ENCODE results near the gene PCGF2. TPM values are rescaled to one million over a fixed set of nuclear protein-coding genes. Genes with fewer than 3 reads are reported as not detected.
A peak's percentile ranks its signal among the peaks of the same experiment; 100 is the strongest.
"Not testable (repeated sequence)": the region's sequence is repeated elsewhere in the genome, so short reads cannot be mapped to it uniquely, and the experiment has no call there.

Gene PCGF2
- 1 to 10 TPM; 3.1 to 6.9 TPM for total RNA-seq

- DNase-seq (ENCODE audit: low spot score in 2 of 2) (no peak), ATAC-seq (no peak)
- Mint-ChIP-seq H3K36me3 (peaks cover 9 to 17% of the 10 kb centered on the region in 2 donors), H3K9me3 (no peaks in the 10 kb centered on the region), H3K27ac (peak within 1 kb of the TSS in 1 of 2 donors; percentile 73)
Measured at GRCh38 chr17:38748149-38748891, at the start of gene PCGF2. TSS of gene PCGF2 (minus strand) at chr17:38748336. CDS start at chr17:38740402, 7,934 bp downstream.

- no peak for DNase-seq (ENCODE audit: low spot score in 2 of 2)
- H3K9me3 Mint-ChIP-seq, result no peaks in the 10 kb centered on the region
- peaks cover 22 to 32% of the 10 kb centered on the region in 2 donors for H3K36me3 Mint-ChIP-seq
- ATAC-seq, result no peak
- peak overlapping the region in 1 of 2 donors; percentile 95 for H3K27ac Mint-ChIP-seq
Measured at GRCh38 chr17:38797828-38798227, 49.7 kb upstream of the PCGF2 start.

GRCh38 chr17:38797158-38797490 lies 49.0 kb upstream of the PCGF2 start:
- H3K27ac Mint-ChIP-seq, result peak overlapping the region in 1 of 2 donors; percentile 95
- ATAC-seq, result no peak
- peaks cover 22 to 30% of the 10 kb centered on the region in 2 donors for H3K36me3 Mint-ChIP-seq
- H3K9me3 Mint-ChIP-seq, result no peaks in the 10 kb centered on the region
- no peak for DNase-seq (ENCODE audit: low spot score in 2 of 2)

- peaks cover 22 to 25% of the 10 kb centered on the region in 2 donors for H3K36me3 Mint-ChIP-seq
- DNase-seq (ENCODE audit: low spot score in 2 of 2) (no peak), ATAC-seq (no peak)
- peak overlapping the region in 1 of 2 donors; percentile 95 for H3K27ac Mint-ChIP-seq
- H3K9me3 Mint-ChIP-seq, result no peaks in the 10 kb centered on the region
Measured at GRCh38 chr17:38796451-38797157, 48.5 kb upstream of the PCGF2 start.

- H3K36me3 Mint-ChIP-seq, result peaks cover 17 to 19% of the 10 kb centered on the region in 2 donors
- DNase-seq (ENCODE audit: low spot score in 2 of 2) (no peak), ATAC-seq (no peak)
- H3K9me3 Mint-ChIP-seq, result no peaks in the 10 kb centered on the region
- no peak overlapping the region for H3K27ac Mint-ChIP-seq
Measured at GRCh38 chr17:38794221-38794620, 46.1 kb upstream of the PCGF2 start.

GRCh38 chr17:38791162-38791561 lies 43.0 kb upstream of the PCGF2 start:
- H3K27ac Mint-ChIP-seq, result no peak overlapping the region
- no peak for ATAC-seq
- no peak for DNase-seq (ENCODE audit: low spot score in 2 of 2)
- H3K36me3 Mint-ChIP-seq, result peaks cover 0 to under 1% of the 10 kb centered on the region in 2 donors
- H3K9me3 Mint-ChIP-seq, result no peaks in the 10 kb centered on the region

GRCh38 chr17:38790148-38790707 lies 42.1 kb upstream of the PCGF2 start:
- ATAC-seq; H3K36me3 Mint-ChIP-seq; DNase-seq (ENCODE audit: low spot score in 2 of 2); H3K9me3 Mint-ChIP-seq; H3K27ac Mint-ChIP-seq: not testable (repeated sequence)

- no peaks in the 10 kb centered on the region for H3K9me3 Mint-ChIP-seq
- ATAC-seq (no peak), DNase-seq (ENCODE audit: low spot score in 2 of 2) (no peak)
- H3K36me3 Mint-ChIP-seq, result peaks cover 0 to 8% of the 10 kb centered on the region in 2 donors
- no peak overlapping the region for H3K27ac Mint-ChIP-seq
Measured at GRCh38 chr17:38789185-38789584, 41.0 kb upstream of the PCGF2 start.

GRCh38 chr17:38787999-38788398 lies 39.9 kb upstream of the PCGF2 start:
- DNase-seq (ENCODE audit: low spot score in 2 of 2); H3K36me3 Mint-ChIP-seq; H3K27ac Mint-ChIP-seq; H3K9me3 Mint-ChIP-seq; ATAC-seq: not testable (repeated sequence)

GRCh38 chr17:38786372-38786771 lies 38.2 kb upstream of the PCGF2 start:
- Mint-ChIP-seq H3K9me3 (no peaks in the 10 kb centered on the region), H3K36me3 (peaks cover 0 to 8% of the 10 kb centered on the region in 2 donors), H3K27ac (no peak overlapping the region)
- DNase-seq (ENCODE audit: low spot score in 2 of 2) (no peak), ATAC-seq (no peak)

GRCh38 chr17:38783227-38783626 lies 35.1 kb upstream of the PCGF2 start:
- H3K9me3 Mint-ChIP-seq, result no peaks in the 10 kb centered on the region
- H3K27ac Mint-ChIP-seq, result no peak overlapping the region
- H3K36me3 Mint-ChIP-seq, result peaks cover 0 to 8% of the 10 kb centered on the region in 2 donors
- DNase-seq (ENCODE audit: low spot score in 2 of 2), result no peak
- no peak for ATAC-seq

GRCh38 chr17:38779965-38780752 lies 32.0 kb upstream of the PCGF2 start:
- Mint-ChIP-seq H3K27ac (peak overlapping the region in 1 of 2 donors; percentile 60), H3K36me3 (no peaks in the 10 kb centered on the region), H3K9me3 (no peaks in the 10 kb centered on the region)
- ATAC-seq (no peak), DNase-seq (ENCODE audit: low spot score in 2 of 2) (no peak)

GRCh38 chr17:38777641-38778250 lies 29.6 kb upstream of the PCGF2 start:
- Mint-ChIP-seq H3K36me3 (peaks cover 0 to 4% of the 10 kb centered on the region in 2 donors), H3K9me3 (no peaks in the 10 kb centered on the region), H3K27ac (no peak overlapping the region)
- DNase-seq (ENCODE audit: low spot score in 2 of 2), result no peak
- ATAC-seq, result no peak

- Mint-ChIP-seq H3K9me3 (no peaks in the 10 kb centered on the region), H3K27ac (peak overlapping the region in 1 of 2 donors; percentile 49), H3K36me3 (peaks cover 0 to 4% of the 10 kb centered on the region in 2 donors)
- DNase-seq (ENCODE audit: low spot score in 2 of 2) (no peak), ATAC-seq (no peak)
Measured at GRCh38 chr17:38773258-38773657, 25.1 kb upstream of the PCGF2 start.

GRCh38 chr17:38768417-38768816 lies 20.3 kb upstream of the PCGF2 start:
- no peak for ATAC-seq
- H3K36me3 Mint-ChIP-seq, result peaks cover 3 to 18% of the 10 kb centered on the region in 2 donors
- no peaks in the 10 kb centered on the region for H3K9me3 Mint-ChIP-seq
- DNase-seq (ENCODE audit: low spot score in 2 of 2), result no peak
- peak overlapping the region in 1 of 2 donors; percentile 65 for H3K27ac Mint-ChIP-seq

- peaks cover 0 to 22% of the 10 kb centered on the region in 2 donors for H3K36me3 Mint-ChIP-seq
- no peak for ATAC-seq
Measured at GRCh38 chr17:38766341-38766740, 18.2 kb upstream of the PCGF2 start.

More at GRCh38 chr17:38766341-38766740, 18.2 kb upstream of the PCGF2 start:
- H3K27ac Mint-ChIP-seq, result peak overlapping the region; percentile 23 to 96
- no peak for DNase-seq (ENCODE audit: low spot score in 2 of 2)
- no peaks in the 10 kb centered on the region for H3K9me3 Mint-ChIP-seq

All from activated naive CD4-positive, alpha-beta T cell treated with anti-CD3 and anti-CD28 coated beads, Interleukin-2, amount 50 U/mL, for 72 hours (primary cell).